AG10803 (cell line): ENCODE results near the gene TMEM184B.
A peak's percentile ranks its signal among the peaks of the same experiment; 100 is the strongest.

Experiments
- DNase-seq: peaks from one replicate; pipeline ENCODE4 v3.0.0; 2010; ENCODE audit warnings: low read depth
- H3K4me3 ChIP-seq: 2 replicates; pipeline ENCODE4 v1.5.1; 2011; ENCODE audit warnings: mild to moderate bottlenecking, low read length, control low read depth
- CTCF ChIP-seq: conservative IDR thresholded peaks from 2 replicates; pipeline ENCODE4 v1.5.1; 2011; ENCODE audit warnings: mild to moderate bottlenecking, low read length, control low read depth, inconsistent platforms

Gene TMEM184B

GRCh38 chr22:38286915-38287669, 14.3 kb upstream of the TMEM184B start:
- TF ChIP-seq CTCF = no peak
- DNase-seq = no peak
- H3K4me3 ChIP-seq = no peak overlapping the region

GRCh38 chr22:38285018-38285417, 12.2 kb upstream of the TMEM184B start:
- no peak overlapping the region for H3K4me3 ChIP-seq
- no peak for TF ChIP-seq CTCF
- DNase-seq = no peak

GRCh38 chr22:38284042-38284402, 11.2 kb upstream of the TMEM184B start:
- no peak for TF ChIP-seq CTCF
- peak; percentile 97 for DNase-seq
- H3K4me3 ChIP-seq = no peak overlapping the region

GRCh38 chr22:38282397-38282796, 9.6 kb upstream of the TMEM184B start:
- DNase-seq = no peak
- TF ChIP-seq CTCF = no peak
- H3K4me3 ChIP-seq = no peak overlapping the region

GRCh38 chr22:38276166-38276565, 3.4 kb upstream of the TMEM184B start:
- TF ChIP-seq CTCF = no peak
- DNase-seq = no peak
- no peak overlapping the region for H3K4me3 ChIP-seq

GRCh38 chr22:38273135-38273826, 471 bp upstream of the TMEM184B start:
- H3K4me3 ChIP-seq = peak overlapping the region; percentile 60
- TF ChIP-seq CTCF = no peak
- no peak for DNase-seq

GRCh38 chr22:38271927-38272372, 860 bp downstream of the TMEM184B start:
- H3K4me3 ChIP-seq = peak overlapping the region; percentile 89
- DNase-seq = no peak
- no peak for TF ChIP-seq CTCF
